HG02973 (cell line): ENCODE results near the gene ZBTB20.

ENCODE experiments used
- ATAC-seq: cut with Tn5 transposase; IDR thresholded peaks from one replicate; pipeline ENCODE4 v1.9.1; 2021; ENCODE audit warnings: moderate library complexity; ENCODE audit not compliant: unreplicated experiment

The ZBTB20 gene

DNA sequence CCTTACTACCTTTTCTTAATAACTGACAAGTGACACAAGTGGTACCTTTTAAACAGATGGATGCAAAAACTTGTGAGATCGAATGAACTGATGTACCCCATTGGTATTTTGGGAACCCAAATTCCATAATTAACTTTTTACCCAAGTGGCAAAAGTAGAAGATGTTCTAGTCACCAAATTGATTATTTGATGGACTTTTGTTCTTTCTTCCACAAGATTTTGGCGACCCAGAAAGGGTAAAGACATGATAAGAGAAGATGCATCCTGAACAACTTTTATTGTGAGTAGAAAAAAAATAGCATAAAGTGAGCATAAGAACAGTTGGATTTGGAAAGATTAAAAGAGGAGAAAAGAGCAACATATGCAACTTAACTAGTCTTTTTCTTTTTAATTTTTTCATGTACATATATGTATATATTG, 693.7 kb downstream of the ZBTB20 start:
- no peak for ATAC-seq

DNA sequence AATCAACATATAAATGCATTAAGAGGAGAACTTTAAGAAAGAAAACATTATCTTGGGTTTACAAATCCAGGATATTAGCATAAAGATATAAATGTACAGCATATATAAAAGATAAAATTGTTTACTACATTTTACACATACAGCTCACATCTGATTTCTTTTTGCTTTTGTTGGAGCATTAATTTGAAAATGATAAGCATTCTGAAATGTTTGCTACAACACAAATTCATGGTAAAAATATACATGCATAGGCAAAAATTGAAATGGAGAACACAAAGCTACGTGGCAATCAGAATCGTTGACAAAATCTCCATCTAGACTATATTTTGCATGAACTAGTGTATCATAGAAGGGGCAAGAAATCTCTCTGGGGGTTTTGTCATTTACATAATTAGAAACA, 694.2 kb downstream of the ZBTB20 start:
- no peak for ATAC-seq

DNA sequence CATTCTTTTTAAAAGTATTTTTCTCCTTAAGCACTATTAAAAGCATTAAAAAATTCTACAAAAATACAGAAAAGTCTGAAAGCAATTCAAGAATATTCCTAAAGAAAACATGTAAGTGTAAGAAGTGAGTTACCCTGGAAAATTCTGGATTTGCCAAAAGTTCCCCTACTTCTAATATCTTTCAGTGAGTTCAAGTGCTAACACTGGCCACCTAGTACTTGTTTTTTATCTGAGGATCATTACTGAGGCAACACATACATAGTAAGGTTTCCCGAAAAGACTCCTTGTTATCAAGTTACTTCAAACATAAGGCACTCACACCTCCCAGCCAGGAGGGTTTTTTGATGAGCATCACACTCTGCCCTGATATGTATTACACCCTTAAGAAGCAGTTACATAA, 694.8 kb downstream of the ZBTB20 start:
- no peak for ATAC-seq

DNA sequence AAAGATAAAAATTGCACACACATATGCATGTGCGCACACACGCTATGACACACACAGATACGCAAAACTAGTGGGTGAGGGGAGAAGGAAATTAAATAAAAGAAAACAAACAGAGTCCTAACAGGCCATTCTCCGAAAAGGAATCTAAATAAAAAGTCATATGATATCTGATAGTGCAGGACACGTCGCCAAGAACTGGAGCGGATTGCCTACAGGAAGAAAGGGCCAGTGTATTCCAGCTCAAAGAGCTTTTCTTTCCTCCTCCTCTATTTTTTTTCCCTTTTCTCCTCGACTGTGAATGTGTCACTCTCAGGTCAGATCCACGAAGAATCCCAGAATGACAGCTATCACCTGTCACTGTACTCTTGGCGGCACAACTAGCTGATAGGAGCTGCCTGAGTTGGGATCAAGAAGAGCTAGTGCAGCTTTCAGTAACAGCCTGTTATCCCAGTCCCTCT, 695.5 kb downstream of the ZBTB20 start:
- no peak for ATAC-seq

DNA sequence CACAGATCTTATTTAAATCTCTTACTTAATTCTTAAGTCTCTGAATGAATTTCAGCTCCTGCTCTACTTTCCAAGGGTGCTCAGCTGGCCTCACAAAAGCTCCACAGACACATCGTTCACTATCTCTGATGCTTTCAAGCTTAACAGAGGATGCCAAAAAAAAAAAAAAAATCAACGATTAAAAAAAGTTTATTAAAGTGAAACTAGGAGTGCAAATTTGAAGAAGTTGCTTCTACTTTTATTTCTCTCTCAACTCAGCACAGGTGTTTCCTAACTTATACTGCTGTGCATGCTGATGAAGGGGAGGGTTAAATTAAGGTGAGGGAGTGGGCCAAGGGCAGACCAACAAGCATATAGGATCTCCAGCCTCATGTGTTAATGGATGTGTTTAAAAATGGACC, 696.0 kb downstream of the ZBTB20 start:
- no peak for ATAC-seq

DNA sequence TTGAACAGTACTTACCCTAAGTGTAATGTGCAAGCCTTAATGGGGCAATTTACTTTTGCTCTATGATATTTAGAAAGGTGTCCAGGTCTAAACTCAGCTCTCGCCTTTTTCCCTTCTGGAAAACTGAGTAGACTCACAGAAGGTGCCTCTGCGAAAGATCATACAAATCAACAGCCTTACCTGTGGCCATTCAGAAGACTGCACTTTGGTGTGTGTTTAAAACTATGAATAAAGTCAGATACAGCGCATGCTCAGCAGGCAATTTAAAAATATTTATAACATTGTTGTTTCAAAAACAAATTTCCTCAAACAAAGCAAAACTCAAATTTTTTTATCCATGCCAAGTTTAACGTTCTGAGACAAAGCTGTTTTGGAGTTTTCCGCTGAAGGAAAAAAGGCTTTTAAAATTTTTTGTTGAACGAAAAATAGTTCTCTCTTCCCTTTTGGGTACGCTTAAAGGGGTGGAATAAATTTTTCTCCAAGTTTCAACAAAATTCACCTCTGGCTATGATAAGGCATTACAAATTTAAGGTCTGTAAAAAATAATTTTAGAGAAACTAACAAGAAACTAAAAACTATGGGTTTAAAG, 697.0 kb downstream of the ZBTB20 start:
- peak; percentile 51 for ATAC-seq

DNA sequence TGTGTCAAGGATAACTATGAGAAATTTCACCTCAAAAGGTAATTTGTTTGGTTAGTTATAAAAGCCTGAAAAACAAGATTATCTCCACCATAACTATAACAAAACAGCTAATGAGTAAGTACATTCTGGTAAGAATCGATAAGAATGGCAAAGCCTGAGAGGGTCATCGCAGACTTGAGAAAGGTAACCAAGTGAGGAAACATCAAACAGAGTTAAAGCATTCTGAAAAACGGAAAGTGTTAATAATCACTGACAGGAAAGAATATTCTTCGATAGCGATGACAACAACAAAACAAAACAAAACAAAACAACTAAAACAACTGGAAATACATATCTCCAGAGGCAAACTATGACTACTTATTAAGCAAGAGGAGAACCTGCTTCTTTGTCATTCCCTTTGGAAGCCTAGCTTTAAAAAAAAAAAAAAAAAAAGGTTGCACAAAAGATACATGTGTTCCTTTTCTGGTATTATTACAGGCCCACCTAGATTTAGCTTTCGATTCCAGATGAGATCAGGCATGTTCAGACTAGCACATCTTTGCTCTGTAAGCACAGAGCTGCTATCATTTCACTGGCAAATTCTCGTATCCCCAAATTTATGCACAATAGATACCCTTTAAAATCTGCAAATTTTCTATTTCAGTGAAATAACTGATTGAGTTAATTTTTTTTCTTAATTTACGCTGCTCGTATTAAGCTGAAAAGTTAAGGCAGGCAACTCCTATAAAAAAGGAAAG, 697.6 kb downstream of the ZBTB20 start:
- no peak for ATAC-seq

DNA sequence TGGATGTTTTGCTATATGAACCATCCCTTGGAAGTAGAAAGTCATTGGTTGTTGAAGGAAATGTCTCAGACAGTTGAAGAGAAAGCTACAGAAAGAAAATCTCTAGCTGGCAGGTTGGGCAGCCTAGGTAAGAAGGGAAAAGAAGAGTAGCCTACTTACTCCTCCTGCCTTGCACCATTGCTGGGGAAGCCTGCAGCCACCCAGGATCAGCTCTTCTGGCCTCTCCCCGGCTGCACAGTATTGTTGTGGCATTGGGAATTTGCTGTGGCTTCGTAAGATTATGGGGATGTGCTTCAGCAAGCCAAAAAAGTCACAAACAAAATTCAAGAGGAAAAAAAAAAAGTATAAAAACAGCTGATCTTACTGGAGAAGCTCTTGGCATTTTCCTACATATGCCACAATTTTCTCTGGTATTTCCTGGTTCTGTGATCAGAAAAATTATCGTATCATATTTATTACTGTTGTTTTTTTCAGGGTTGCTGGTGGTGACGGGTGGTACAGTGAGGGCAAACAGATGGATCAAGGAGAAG, 699.1 kb downstream of the ZBTB20 start:
- no peak for ATAC-seq

DNA sequence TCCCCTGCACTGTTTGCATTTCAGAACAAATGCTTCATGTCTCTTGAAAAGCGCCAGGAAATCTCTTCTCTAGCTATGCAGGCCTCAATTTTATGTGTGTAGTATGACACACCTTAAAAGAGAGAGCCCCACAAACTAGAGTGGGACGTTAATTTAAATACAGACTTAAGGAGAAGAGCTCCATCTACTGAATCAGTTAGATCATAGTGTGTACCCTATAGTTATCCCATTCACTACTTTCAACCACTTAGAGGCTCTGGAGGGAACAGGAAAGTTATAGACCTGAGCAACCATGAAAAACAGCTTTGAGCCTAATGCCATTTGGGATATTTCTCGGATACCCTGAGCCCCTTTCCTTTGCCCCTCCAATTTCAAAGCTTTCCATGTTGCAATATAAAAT, 699.5 kb downstream of the ZBTB20 start:
- ATAC-seq, result no peak

DNA sequence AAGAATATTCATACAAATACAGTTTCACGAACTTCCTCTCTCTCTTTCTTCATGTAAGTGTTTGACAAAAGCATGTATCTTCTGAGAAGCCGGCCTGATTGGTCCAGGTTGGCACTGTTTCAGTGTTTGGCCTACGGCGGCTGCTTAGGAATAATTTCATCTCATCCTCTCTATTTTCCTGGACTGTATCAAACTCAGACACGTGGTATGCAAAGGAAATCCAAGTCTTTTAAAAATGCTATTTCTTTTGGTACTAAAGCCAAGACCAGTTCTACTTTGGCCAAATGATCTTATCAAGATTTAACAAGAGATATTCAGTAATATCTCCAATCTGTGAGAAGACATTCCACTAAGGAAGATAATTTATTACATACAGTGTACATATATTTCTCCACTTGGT, 700.5 kb downstream of the ZBTB20 start:
- ATAC-seq, result no peak

DNA sequence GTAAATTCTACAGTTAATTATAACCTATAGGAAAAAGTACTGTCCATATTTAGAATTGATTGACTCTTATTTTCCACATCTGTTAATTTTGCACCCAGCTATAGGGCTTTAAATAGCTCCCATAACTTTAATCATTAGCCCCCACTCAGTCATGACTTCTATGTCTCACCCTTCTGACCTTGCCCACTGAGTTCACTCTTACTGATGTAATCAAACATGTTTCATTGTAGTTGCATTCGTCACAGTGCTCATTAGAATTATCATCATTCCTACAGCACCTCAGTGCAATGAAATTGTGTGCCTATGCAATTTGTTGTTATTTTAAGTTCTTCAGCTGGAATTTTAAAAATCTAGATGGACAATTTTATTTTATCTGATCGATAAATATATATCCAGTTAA, 701.9 kb downstream of the ZBTB20 start:
- ATAC-seq, result no peak

DNA sequence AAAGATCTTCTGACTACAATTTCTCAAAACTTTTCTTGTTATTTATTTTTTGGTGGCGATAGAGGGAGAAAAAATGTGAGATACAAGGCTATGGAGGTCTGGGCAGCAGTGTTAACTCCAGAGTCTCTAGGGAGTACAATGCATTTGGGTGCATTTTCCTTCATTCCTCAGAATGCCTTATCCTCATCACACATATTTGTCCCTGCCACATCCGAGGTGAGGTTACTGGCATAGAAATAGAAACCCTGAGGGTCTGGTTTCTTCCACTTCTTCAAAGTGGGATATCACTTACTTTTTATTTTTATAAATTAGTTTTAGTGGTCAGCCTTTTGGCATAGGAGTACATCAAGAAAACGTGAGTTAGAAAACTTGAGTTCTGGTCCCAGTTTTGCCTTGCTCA, 702.9 kb downstream of the ZBTB20 start:
- no peak for ATAC-seq

DNA sequence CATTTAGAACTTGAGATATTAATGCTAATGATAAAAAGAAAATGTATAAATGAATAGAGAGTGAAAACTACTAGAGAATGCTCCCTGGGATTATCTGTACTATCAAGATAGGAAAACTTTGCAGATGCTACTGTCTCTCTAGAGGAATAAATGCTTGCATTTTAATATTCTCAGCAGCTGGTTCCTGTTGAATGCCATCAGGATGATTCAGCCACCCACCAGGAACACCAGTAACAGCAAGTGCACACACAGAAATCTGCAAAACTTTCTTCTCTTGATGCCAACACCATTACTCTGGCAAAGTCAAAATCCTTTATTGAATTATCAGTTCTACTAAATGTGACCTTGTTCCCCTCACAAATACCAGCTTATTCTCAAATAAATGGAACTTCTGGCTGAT, 704.8 kb downstream of the ZBTB20 start:
- ATAC-seq, result no peak

DNA sequence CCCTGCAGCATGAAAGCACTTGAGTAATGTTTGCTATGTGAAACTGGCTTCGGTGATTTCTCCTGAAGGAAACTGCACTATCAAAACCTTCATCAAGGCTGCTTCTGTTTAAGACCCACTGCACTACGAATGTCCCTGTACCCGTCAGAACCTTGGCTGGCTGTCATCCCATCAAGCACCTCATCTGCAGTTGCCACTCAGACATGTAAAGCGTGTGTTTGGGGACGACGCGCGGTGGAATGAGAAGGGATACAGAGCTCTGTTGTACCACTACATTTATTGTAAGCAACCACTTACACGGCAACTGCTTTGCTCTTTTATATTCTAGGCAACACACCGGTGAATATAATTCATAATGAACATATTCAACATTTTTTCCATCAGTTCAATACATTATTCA, 705.7 kb downstream of the ZBTB20 start:
- no peak for ATAC-seq

DNA sequence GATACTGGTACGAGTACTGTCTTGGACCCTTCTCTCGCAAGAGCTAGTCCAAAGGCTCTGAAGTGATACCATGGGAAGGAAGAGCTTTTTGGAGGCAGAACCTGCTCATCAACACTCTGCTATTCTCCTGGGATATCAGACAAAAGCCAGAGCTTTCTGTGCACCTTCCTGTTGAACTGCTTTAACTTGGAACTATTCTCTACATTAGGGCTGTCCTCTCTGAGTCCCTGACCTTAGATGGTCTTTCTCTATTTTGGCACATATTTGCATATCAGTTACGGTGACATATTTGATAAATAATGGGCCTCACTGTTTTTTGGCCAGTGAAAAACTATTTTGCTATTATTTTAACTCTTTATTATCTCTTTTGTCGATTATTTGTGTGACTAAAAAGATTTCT, 706.4 kb downstream of the ZBTB20 start:
- ATAC-seq, result no peak

DNA sequence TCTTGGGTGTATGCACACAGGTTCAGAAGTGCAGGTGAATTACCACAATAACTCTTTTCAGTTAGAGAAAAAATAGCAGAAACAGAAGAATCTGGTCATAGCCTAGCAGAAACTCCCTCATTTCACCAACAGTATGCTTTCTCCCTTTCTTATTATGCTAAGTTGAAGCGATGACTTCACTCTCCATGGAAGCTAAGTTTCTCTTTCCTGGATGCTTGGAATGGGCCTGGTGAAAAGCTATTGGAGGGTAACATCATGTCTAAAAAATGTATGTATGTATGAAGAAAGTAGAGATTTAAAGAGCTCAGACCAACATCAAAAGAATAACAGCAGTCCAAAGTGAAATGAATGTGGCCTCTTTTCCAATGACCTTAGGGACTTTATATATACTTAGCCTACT, 707.8 kb downstream of the ZBTB20 start:
- ATAC-seq, result no peak

DNA sequence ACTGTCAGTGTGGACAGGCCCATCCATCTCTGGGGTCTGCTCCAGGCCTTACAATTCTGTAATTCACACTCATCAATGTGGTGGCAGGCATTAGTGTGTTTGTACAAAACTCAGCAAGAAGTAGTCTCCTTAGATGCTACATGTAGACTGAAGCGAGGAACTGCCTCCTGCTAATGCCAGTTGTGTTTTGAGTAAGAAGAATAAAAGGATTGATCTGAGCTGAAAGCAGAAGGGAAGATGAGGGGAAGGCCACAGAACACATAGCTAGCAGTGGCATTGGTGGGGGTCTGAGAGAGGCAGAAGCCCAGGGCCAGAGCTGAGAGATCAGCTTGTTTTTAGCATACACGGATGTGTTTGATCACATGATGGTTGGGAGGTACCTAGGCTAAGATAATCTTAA, 709.2 kb downstream of the ZBTB20 start:
- ATAC-seq, result no peak

DNA sequence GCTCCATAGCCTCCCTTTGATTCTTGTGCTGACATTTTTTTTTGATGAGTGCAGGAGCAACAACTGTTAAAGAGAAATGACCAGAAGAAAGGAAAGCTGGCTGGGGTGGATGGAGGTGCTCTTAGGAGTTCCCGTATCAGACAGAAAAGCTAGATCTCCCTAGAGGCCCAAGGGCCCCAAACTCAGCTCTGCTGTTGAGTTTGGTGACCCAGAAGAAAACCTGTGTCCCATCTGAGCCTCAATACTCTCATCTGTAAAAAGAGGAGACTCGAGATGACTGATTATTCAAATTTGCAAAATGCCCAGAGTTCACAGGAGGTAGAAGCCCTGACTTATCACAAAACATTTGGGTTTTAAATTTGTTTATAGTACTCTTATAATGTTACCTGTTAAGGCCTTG, 710.9 kb downstream of the ZBTB20 start:
- ATAC-seq, result no peak

DNA sequence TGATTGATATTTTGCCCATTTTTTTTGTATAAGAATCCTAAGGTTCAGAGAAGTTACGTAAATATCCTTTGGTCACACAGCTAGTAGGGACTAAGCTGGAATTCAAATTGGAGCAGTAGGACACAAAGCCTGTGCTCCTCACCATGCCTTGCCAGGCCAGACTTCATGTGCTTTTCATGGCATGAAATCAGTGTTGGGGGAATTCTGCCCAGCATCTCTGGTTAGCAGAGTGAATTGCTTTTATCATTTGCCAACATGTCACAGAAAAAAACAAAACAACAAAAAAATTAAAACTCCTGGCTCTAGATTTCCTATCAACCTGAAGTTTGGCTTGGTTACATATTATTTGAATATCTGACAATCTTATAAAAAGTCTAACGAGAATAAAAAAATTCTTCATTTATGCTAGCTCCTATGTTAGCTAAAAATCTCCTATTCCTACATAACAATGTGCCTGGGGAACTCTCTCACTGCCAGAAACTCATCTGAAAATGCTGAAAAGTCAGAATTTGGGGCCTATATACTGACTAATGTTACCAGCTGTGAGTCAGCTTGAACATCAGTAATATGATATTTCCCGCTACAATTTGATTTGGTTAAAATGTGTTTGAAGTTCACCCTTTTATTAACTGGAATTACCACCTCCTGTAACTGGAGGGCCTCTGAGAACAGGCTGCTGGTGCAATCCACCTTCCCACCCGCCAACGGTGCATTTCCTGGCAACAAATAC, 711.5 kb downstream of the ZBTB20 start:
- no peak for ATAC-seq

DNA sequence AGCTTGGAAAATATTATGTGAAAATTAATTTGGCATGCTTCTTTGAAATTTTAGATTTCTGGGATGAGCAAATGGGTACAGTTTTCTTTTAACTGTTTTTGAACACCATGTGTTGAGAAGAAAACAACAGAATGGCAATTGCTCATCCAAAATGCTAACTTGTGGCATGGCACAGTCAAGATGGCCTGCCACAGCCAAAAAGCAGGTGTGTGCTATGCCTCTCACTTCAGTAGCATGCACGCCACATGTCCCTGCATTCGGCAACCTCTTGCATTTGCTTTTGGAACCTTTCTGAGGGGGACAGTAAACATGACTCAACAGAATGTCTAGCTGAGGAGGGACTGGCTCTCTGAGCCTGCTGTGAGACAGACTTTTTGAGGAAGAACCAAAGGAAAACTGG, 714.8 kb downstream of the ZBTB20 start:
- ATAC-seq, result no peak

DNA sequence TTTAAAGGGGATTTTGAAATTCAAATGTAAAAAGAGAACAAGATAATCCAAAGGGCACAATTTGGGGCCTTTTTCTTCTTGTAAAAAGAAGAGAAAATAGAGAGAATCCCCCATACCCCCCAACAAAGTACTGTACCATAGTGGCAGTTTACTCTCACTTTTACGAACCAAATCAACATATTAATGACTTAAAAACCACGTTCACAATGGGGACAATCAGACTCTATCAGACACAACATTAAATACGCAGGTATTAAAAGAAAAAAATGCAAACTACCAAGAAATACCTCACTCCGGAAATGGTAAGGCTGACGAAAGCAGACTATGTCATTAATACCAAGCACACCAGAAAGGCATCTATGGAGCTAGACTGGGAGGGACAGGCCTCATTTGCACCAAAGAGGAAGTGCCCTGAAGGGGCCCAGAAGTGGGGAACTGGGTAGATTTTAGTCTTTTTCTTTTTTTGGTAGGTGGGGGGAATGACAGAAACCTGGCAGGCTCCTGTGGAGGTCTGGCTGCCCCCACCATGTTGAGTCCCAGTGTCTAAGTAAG, 719.0 kb downstream of the ZBTB20 start:
- ATAC-seq, result peak; percentile 92
